GM19324 (cell line): ENCODE measurements around the gene MARCHF10.
"Not testable (repeated sequence)": the region's sequence is repeated elsewhere in the genome, so short reads cannot be mapped to it uniquely, and the experiment has no call there.

Source experiments
- ATAC-seq: cut with Tn5 transposase; IDR thresholded peaks from one replicate; pipeline ENCODE4 v1.9.1; 2021; ENCODE audit warnings: mild to moderate bottlenecking, moderate library complexity; ENCODE audit not compliant: unreplicated experiment, low FRiP score

MARCHF10 gene

GRCh38 chr17:62703261-62703775 is 104.8 kb downstream of the MARCHF10 start:
- peak; percentile 16 for ATAC-seq

- ATAC-seq: no peak
Measured at GRCh38 chr17:62702746-62703260, 105.3 kb downstream of the MARCHF10 start.

GRCh38 chr17:62701706-62702085 is 106.4 kb downstream of the MARCHF10 start:
- ATAC-seq: no peak

- ATAC-seq: no peak
Measured at GRCh38 chr17:62700964-62701705, 107.0 kb downstream of the MARCHF10 start.

GRCh38 chr17:62698459-62698858 is 109.7 kb downstream of the MARCHF10 start:
- ATAC-seq: not testable (repeated sequence)

- no peak for ATAC-seq
Measured at GRCh38 chr17:62696726-62697490, 111.2 kb downstream of the MARCHF10 start.

- no peak for ATAC-seq
Measured at GRCh38 chr17:62696256-62696655, 111.9 kb downstream of the MARCHF10 start.

GRCh38 chr17:62695093-62695738 is 112.9 kb downstream of the MARCHF10 start:
- ATAC-seq: not testable (repeated sequence)

GRCh38 chr17:62693616-62694409 is 114.3 kb downstream of the MARCHF10 start:
- no peak for ATAC-seq

GRCh38 chr17:62692721-62693431 is 115.2 kb downstream of the MARCHF10 start:
- ATAC-seq: no peak

- ATAC-seq: no peak
Measured at GRCh38 chr17:62692159-62692651, 115.9 kb downstream of the MARCHF10 start.

- ATAC-seq: not testable (repeated sequence)
Measured at GRCh38 chr17:62691589-62691915, 116.6 kb downstream of the MARCHF10 start.

- no peak for ATAC-seq
Measured at GRCh38 chr17:62690168-62690897, 117.8 kb downstream of the MARCHF10 start.

GRCh38 chr17:62689441-62690167 is 118.5 kb downstream of the MARCHF10 start:
- ATAC-seq: no peak

GRCh38 chr17:62688398-62689160 is 119.5 kb downstream of the MARCHF10 start:
- no peak for ATAC-seq

- ATAC-seq: no peak
Measured at GRCh38 chr17:62687997-62688396, 120.1 kb downstream of the MARCHF10 start.

GRCh38 chr17:62684179-62684578 is 123.9 kb downstream of the MARCHF10 start:
- no peak for ATAC-seq
